SK-N-SH (cell line): ENCODE data around the gene SCN4B. TPM values are rescaled to one million over a fixed set of nuclear protein-coding genes. Genes with fewer than 3 reads are reported as not detected.

Source experiments
- CTCF ChIA-PET: fragments of 300-600, 350-600 bp; formaldehyde crosslinking; extraction: SDS; loops from one replicate; lab custom pipeline; 2021; lab: Yijun Ruan, JAX
- POLR2A ChIA-PET: fragments of 350-600 bp; sonication (Branson Sonifier 250); formaldehyde crosslinking; extraction: SDS; loops from one replicate; lab custom pipeline; 2020; ENCODE audit warnings: antibody characterized with exemption, inconsistent platforms; lab: Yijun Ruan, JAX
- DNase-seq: peaks from one replicate; pipeline ENCODE4 v3.0.0; 2012
- H2AFZ ChIP-seq: fragments of 200-600 bp; sonication (generic); 2 replicates; pipeline ENCODE4 v1.8.1; 2016; ENCODE audit warnings: antibody characterized with exemption, mild to moderate bottlenecking, low read depth
- H3F3A ChIP-seq: fragments of 200-600 bp; sonication (generic); replicated peaks from 2 replicates; pipeline ENCODE3; 2016; ENCODE audit warnings: antibody characterized with exemption, mild to moderate bottlenecking; ENCODE audit not compliant: insufficient read depth
- H3K27ac ChIP-seq, 2 experiments: fragments of 200-500 bp in 1 of 2; fragments of 200-600 bp in 1 of 2; sonication (Bioruptor generic) in 1 of 2; sonication (generic), shearing (Covaris generic) in 1 of 2; 2 replicates each; pipeline versions ENCODE4 v1.5.1 to v1.6.1; 2014 to 2016; ENCODE audit warnings: low read depth in 2 of 2, inconsistent platforms in 1 of 2, low read length in 1 of 2, mild to moderate bottlenecking in 1 of 2, mixed read lengths in 1 of 2
- H3K27me3 ChIP-seq: fragments of 200-600 bp; sonication (generic), shearing (Covaris generic); 2 replicates; pipeline ENCODE4 v1.6.1; 2016; ENCODE audit warnings: mixed run types; ENCODE audit not compliant: insufficient read depth
- H3K36me3 ChIP-seq, 2 experiments: fragments of 200-500 bp in 1 of 2; fragments of 200-600 bp in 1 of 2; sonication (Bioruptor generic) in 1 of 2; sonication (generic) in 1 of 2; replicated peaks in 1 of 2; 2 replicates each; pipeline versions ENCODE3 to v1.5.1; 2014 to 2016; ENCODE audit warnings: low read length in 1 of 2, mild to moderate bottlenecking in 1 of 2; ENCODE audit not compliant: insufficient read depth in 2 of 2, control insufficient read depth in 1 of 2
- H3K4me1 ChIP-seq, 2 experiments: fragments of 200-500 bp in 1 of 2; fragments of 200-600 bp in 1 of 2; sonication (Bioruptor generic) in 1 of 2; sonication (generic), shearing (Covaris generic) in 1 of 2; 2 replicates each; pipeline versions ENCODE4 v1.5.1 to v1.6.1; 2014 to 2016; ENCODE audit warnings: low read depth in 1 of 2, low read length in 1 of 2, mixed run types in 1 of 2; ENCODE audit not compliant: insufficient read depth in 2 of 2, control insufficient read depth in 1 of 2
- H3K4me2 ChIP-seq: fragments of 200-600 bp; sonication (generic), shearing (Covaris generic); 2 replicates; pipeline ENCODE4 v1.6.1; 2017; ENCODE audit warnings: mixed run types
- H3K4me3 ChIP-seq, 2 experiments: fragments of 200-500 bp in 1 of 2; fragments of 200-600 bp in 1 of 2; sonication (Bioruptor generic) in 1 of 2; sonication (generic), shearing (Covaris generic) in 1 of 2; 2 replicates each; pipeline versions ENCODE4 v1.5.1 to v1.8.1; 2014 to 2016; ENCODE audit warnings: low read depth in 2 of 2, inconsistent platforms in 1 of 2, low read length in 1 of 2, mild to moderate bottlenecking in 1 of 2, mixed read lengths in 1 of 2, moderate library complexity in 1 of 2
- H3K79me2 ChIP-seq: fragments of 200-600 bp; sonication (generic); 2 replicates; pipeline ENCODE4 v1.8.1; 2017; ENCODE audit warnings: mild to moderate bottlenecking; ENCODE audit not compliant: insufficient read depth
- H3K9ac ChIP-seq: fragments of 200-600 bp; sonication (generic); 2 replicates; pipeline ENCODE4 v1.6.1; 2017; ENCODE audit warnings: mixed run types
- H3K9me2 ChIP-seq: fragments of 200-600 bp; sonication (generic); 2 replicates; pipeline ENCODE4 v1.6.1; 2017; ENCODE audit warnings: mixed run types
- H3K9me3 ChIP-seq: fragments of 200-600 bp; sonication (generic); 2 replicates; pipeline ENCODE4 v1.6.1; 2017; ENCODE audit warnings: mixed run types, mild to moderate bottlenecking, moderate library complexity
- H4K20me1 ChIP-seq: fragments of 200-600 bp; sonication (generic); 2 replicates; pipeline ENCODE4 v1.6.1; 2017; ENCODE audit warnings: mild to moderate bottlenecking, mixed run types; ENCODE audit not compliant: insufficient read depth
- CHD2 ChIP-seq: fragments of 150-350 bp; IDR thresholded peaks from 2 replicates; pipeline ENCODE4 v1.6.1; 2018; ENCODE audit warnings: low read length; ENCODE audit not compliant: partially characterized antibody
- EP300 ChIP-seq, 2 experiments: IDR thresholded peaks; 2 replicates each; pipeline versions ENCODE4 v1.4.0 to v1.6.1; 2012; ENCODE audit warnings: borderline replicate concordance in 1 of 2, low read depth in 1 of 2, low read length in 1 of 2
- EZH2phosphoT487 ChIP-seq: fragments of 200-600 bp; sonication (generic); IDR thresholded peaks from 2 replicates; pipeline ENCODE4 v1.6.1; 2017; ENCODE audit warnings: low read depth, mixed run types, mild to moderate bottlenecking, antibody characterized with exemption, moderate library complexity, borderline replicate concordance
- JUND ChIP-seq: IDR thresholded peaks from 2 replicates; pipeline ENCODE4 v1.4.0; 2012
- POLR2AphosphoS5 ChIP-seq: IDR thresholded peaks from 2 replicates; pipeline ENCODE4 v1.6.1; 2012; ENCODE audit warnings: low read depth, low read length
- REST ChIP-seq: IDR thresholded peaks from 2 replicates; pipeline ENCODE4 v1.6.1; 2012; ENCODE audit warnings: mild to moderate bottlenecking, low read depth, low read length, moderate library complexity
- USF2 ChIP-seq: fragments of 150-350 bp; IDR thresholded peaks from 2 replicates; pipeline ENCODE4 v1.6.1; 2017; ENCODE audit warnings: antibody characterized with exemption, low read length, low read depth, borderline replicate concordance
- WGBS: methylation state at CpG from one replicate; pipeline ENCODE4 v1.1.6; 2017; ENCODE audit warnings: low lambda C conversion rate; 5-methylcytosine and 5-hydroxymethylcytosine counted together
- polyA plus RNA-seq, 3 experiments: library from polyadenylated mRNA; depleted of rRNA; stranded (reverse); fragments of >200 nt; gene quantifications; 2 replicates each; pipeline ENCODE4 v1.2.3, GENCODE V29; 2012
- TF ChIP-seq, protein P1 (sequence below): IDR thresholded peaks from 2 replicates; pipeline ENCODE4 v1.4.0; 2012; ENCODE audit warnings: low read depth, borderline replicate concordance

SCN4B gene
- polyA plus RNA-seq, 1 of the 3 experiments (the other 2 are of a cell fraction): 1.2 TPM

GRCh38 chr11:118108513-118108912, 44.1 kb downstream of the SCN4B start (continued):
- TF ChIP-seq, protein P1, sequence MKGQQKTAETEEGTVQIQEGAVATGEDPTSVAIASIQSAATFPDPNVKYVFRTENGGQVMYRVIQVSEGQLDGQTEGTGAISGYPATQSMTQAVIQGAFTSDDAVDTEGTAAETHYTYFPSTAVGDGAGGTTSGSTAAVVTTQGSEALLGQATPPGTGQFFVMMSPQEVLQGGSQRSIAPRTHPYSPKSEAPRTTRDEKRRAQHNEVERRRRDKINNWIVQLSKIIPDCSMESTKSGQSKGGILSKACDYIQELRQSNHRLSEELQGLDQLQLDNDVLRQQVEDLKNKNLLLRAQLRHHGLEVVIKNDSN: no peak
- TF ChIP-seq REST: no peak
- TF ChIP-seq CHD2: no peak
- TF ChIP-seq EZH2phosphoT487: no peak
- TF ChIP-seq POLR2AphosphoS5: no peak

DNA sequence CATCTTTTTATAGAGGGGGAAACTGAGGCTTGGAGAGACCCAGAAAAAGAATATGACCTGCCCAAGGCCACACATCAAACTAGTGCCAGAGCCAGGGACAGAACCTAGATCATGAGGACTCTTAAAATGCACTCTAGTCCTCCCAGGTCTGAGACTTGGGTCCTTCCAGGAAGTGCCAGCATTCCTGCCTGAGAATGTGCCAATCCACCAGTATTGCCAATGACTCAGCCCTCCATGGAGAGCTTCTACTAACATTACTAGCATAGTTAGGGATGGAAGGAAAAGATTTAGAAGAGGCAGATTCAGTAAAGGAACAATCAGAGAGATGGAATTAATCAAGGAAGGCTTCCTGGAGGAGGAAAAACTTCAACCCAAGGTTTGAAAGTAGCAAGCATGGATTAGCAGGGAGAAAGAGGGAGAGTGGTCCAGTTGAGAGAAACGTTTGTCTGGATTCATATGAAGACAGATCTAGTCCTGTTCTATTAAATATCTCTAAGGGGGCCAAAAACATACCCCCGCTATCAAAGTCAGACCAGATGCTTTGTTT, 45.8 kb downstream of the SCN4B start:
- Histone ChIP-seq H3K36me3 (no peaks in the 10 kb centered on the region), H3K27me3 (no peaks in the 10 kb centered on the region), H3F3A (no peaks in the 10 kb centered on the region), H3K79me2 (no peaks in the 10 kb centered on the region), H2AFZ (no peak overlapping the region), H3K4me2 (no peak overlapping the region), H3K9me3 (no peaks in the 10 kb centered on the region), H3K4me3 (no peak overlapping the region)
- TF ChIP-seq EP300 (IDR thresholded peaks at IDR 0.05; ENCODE audit: borderline replicate concordance in 1 of 2, low read depth in 1 of 2, low read length in 1 of 2): no peak
- no peak for TF ChIP-seq JUND
- TF ChIP-seq USF2: no peak
- TF ChIP-seq, all 33 proteins: peak for 0
- H3K4me1 ChIP-seq: no peaks in the 10 kb centered on the region
- ChIA-PET CTCF (interaction anchor here (1.1 kb wide), 1 partner anchor 64 kb away, joined by 4 read pairs; no protein-coding TSS in a partner anchor), POLR2A (no interaction called here)
- no peaks in the 10 kb centered on the region for H4K20me1 ChIP-seq
- no peak for DNase-seq
- WGBS: 39% methylated on average over 2 of the region's 2 CpGs
- no peak overlapping the region for H3K9ac ChIP-seq
- H3K9me2 ChIP-seq: no peaks in the 10 kb centered on the region
- H3K27ac ChIP-seq: no peak overlapping the region
